HG03060 (cell line): ENCODE measurements around the gene BANF2.
"Not testable (repeated sequence)": the region's sequence is repeated elsewhere in the genome, so short reads cannot be mapped to it uniquely, and the experiment has no call there.

Source experiments
- ATAC-seq: cut with Tn5 transposase; IDR thresholded peaks from one replicate; pipeline ENCODE4 v1.9.1; 2021; ENCODE audit warnings: low read depth, moderate number of reproducible peaks; ENCODE audit not compliant: unreplicated experiment

BANF2 gene

GRCh38 chr20:17699931-17700351, at the start of gene BANF2:
Gene BANF2 (plus strand): TSS chr20:17699966. CDS start chr20:17725026, 25,060 bp downstream.
- ATAC-seq: no peak

GRCh38 chr20:17650301-17651128, 49.3 kb upstream of the BANF2 start:
- no peak for ATAC-seq

DNA sequence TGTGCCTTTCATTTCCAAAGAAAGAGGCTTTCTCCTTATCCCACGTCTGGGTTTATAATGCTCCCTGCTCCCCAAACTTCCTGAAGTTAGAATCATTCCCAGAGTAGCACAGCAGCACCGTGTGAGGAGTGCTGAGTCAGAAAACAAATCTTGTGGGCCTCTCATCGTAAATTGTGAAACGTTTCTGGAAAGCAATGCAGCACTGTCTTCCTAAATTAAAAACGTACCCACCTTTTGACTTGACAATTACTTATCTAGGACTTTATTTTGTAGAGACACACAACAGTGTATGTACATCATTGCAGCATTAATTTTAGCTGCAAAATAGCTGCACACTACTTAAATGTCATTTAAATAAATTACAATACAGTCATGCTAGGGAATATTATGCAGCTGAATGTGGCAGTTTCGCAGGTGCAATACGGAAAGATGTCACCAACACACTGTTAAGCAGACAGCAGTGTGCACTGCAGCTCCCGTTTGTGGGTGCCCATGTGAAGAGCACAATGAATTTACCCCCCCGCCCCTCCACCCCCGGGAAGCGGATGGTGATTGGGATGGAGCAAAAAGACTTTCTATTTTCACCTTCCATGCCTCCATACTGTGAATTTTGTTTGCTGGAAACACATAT, 48.5 kb upstream of the BANF2 start:
- no peak for ATAC-seq

DNA sequence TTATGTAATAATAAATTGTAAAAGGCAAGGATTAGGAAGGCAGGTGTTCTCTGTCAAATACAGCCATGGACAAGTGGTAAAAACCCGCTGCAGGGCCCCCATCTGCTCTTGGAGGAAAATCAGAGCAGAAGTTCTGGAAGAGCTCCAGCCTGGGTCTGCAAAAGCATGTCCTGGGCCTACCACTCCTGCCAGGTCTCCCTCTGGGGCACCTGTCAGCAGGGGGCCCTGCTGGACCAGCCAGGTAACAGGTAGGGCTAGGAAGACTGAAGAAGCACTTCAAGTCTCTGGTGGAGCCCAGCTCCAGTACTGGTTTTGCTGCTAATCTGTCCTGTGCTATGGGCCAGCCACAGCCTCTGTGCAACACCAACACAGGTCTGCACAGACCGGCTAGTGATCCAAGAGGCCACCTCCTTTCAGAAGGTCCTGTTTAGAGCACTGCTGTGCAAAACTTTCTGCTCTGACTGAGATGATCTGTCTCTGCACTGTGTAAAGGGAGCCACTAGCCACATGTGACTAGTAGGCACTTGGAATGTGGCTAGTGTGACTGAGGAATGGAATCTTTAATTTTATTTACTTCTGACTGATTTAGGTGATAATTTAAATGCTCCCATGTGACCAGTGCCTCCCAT, 47.9 kb upstream of the BANF2 start:
- ATAC-seq: no peak

GRCh38 chr20:17652411-17652810, 47.4 kb upstream of the BANF2 start:
- ATAC-seq: no peak

GRCh38 chr20:17653835-17654648, 45.7 kb upstream of the BANF2 start:
- no peak for ATAC-seq

GRCh38 chr20:17654649-17655285, 45.0 kb upstream of the BANF2 start:
- ATAC-seq: no peak

- no peak for ATAC-seq
Measured at GRCh38 chr20:17655286-17655651, 44.5 kb upstream of the BANF2 start.

GRCh38 chr20:17655865-17656479, 43.8 kb upstream of the BANF2 start:
- ATAC-seq: no peak

GRCh38 chr20:17657079-17657825, 42.5 kb upstream of the BANF2 start:
- no peak for ATAC-seq

GRCh38 chr20:17657898-17658647, 41.7 kb upstream of the BANF2 start:
- ATAC-seq: no peak

DNA sequence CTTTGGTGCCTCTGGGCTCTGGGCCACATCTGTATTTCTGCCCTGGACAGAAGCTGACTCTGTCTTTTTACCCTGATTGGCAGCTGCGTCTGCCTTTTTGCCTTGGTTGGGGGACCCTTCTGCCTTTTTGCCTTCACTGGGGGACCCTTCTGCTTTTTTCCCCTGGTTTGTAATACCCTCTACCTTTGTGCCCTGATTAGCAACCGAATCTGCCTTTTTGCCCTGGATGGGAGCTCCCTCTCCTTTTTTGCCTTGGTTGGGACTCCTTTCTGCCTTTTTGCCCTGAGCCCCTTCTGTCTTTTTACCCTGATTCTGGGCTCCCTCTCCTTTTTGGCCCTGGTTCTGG, 41.1 kb upstream of the BANF2 start:
- no peak for ATAC-seq

- ATAC-seq: not testable (repeated sequence)
Measured at GRCh38 chr20:17659344-17659743, 40.4 kb upstream of the BANF2 start.

DNA sequence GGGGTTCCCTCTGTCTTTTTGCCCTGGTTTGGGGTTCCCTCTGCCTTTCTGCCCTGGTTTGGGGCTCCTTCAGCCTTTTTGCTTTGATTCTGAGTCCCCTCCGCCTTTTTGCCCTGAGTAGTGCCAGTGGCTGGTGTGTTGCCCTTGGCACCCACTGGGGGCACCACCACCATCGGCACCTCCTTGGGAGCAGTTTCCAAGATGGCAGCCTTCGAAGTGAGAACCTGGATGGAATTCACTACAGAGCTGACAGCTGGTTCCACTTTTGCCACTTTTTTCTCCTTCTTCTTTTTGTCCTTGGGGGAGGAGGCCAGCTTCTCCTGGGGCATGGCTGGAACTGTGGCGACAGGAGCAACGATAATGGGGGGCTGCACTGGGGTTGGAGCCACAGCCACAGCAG, 40.0 kb upstream of the BANF2 start:
- no peak for ATAC-seq

- ATAC-seq: no peak
Measured at GRCh38 chr20:17660667-17661066, 39.1 kb upstream of the BANF2 start.

- ATAC-seq: no peak
Measured at GRCh38 chr20:17661121-17661744, 38.5 kb upstream of the BANF2 start.

DNA sequence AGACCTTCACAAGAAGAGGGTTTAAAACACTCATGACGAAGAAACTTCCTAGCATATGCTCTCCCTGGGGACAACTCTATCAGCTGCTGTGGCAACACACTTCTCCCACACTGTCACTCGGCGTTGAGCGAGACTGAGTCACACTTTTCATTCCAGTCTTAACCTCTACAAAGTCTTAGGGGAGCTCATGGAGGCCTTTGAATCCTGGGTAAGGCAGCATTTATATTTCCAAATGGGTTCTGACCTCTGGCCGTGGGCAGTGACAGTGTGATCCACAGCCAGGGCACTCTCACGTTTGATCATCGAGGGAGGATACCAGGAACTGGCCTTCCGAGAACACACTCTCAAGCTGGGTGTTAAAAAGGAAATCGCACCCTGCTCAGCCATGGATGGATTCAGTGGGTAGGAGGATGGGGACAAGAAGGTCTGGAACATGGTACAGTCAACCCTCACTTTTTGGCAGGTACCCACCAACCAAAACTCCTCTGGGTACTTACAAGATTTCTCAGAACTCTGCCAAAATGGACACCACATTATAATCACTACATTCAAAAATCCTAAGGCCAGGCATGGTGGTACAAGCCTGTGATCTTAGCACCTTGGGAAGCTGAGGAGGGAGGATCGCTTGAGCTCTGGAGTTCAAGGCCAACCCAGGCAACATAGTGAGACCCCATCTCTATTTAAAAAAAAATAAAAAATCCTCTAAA, 37.3 kb upstream of the BANF2 start:
- no peak for ATAC-seq

DNA sequence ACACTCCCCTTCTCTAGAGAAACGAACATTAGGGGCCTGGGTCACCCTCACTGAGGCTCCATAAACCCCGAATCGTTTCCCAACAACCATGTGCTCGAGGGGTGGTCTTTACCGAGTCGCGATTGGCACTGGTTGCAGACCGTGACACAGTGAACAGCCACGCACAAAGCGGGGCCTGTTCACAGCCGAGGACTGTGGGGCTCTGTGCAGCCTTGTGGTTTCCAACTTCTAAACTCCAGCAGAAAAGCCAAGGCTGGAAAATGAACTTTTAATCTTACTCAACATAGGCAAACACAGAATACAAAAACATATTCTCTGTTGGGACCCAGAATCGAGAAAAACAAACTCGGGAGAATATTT, 36.7 kb upstream of the BANF2 start:
- ATAC-seq: no peak
